Cardiac fibroblast (primary cell): ENCODE results near the gene LYRM1.

Experiments used
- DNase-seq, 2 donors: peaks; one replicate each; pipeline versions ENCODE4 v3.0.0 to v3.0.0-alpha.2; 2010; ENCODE audit warnings: low read depth in 2 of 2
- H3K4me3 ChIP-seq, 2 donors: replicated peaks in 1 of 2; 1 replicate in 1 of 2; 2 replicates in 1 of 2; pipeline ENCODE4 v1.5.1; 2011; ENCODE audit warnings: low read depth in 2 of 2, low read length in 2 of 2, mild to moderate bottlenecking in 2 of 2, moderate library complexity in 1 of 2
- CTCF ChIP-seq: IDR thresholded peaks from one replicate; pipeline ENCODE4 v1.5.1; 2011; ENCODE audit warnings: low read depth, mild to moderate bottlenecking, low read length, inconsistent platforms

Gene LYRM1

GRCh38 chr16:20871258-20871657 is 29.3 kb upstream of the LYRM1 start:
- DNase-seq, result no peak
- TF ChIP-seq CTCF, result no peak

GRCh38 chr16:20871941-20872815 is 28.4 kb upstream of the LYRM1 start:
- no peak overlapping the region for H3K4me3 ChIP-seq
- no peak for DNase-seq
- no peak for TF ChIP-seq CTCF

More at GRCh38 chr16:20871258-20871657, 29.3 kb upstream of the LYRM1 start:
- no peak overlapping the region for H3K4me3 ChIP-seq

- H3K4me3 ChIP-seq, result no peak overlapping the region
- DNase-seq, result no peak
- TF ChIP-seq CTCF, result no peak
Measured at GRCh38 chr16:20873331-20873730, 27.2 kb upstream of the LYRM1 start.

GRCh38 chr16:20874088-20874581 is 26.4 kb upstream of the LYRM1 start:
- H3K4me3 ChIP-seq, result no peak overlapping the region
- peak in 1 of 2 donors; percentile 50 for DNase-seq
- TF ChIP-seq CTCF, result no peak

GRCh38 chr16:20875355-20875650 is 25.3 kb upstream of the LYRM1 start:
- no peak for DNase-seq
- no peak overlapping the region for H3K4me3 ChIP-seq
- no peak for TF ChIP-seq CTCF

- no peak overlapping the region for H3K4me3 ChIP-seq
- no peak for TF ChIP-seq CTCF
- DNase-seq, result no peak
Measured at GRCh38 chr16:20878682-20879147, 21.9 kb upstream of the LYRM1 start.
